Cardiac muscle cell (in vitro differentiated cells and primary cell): ENCODE results near the gene CSGALNACT2. TPM values are rescaled to one million over a fixed set of nuclear protein-coding genes. Genes with fewer than 3 reads are reported as not detected.
A peak's percentile ranks its signal among the peaks of the same experiment; 100 is the strongest.

Source experiments
- DNase-seq, 2 donors: peaks; one replicate each; pipeline versions ENCODE4 v3.0.0 to v3.0.0-alpha.2; 2010 to 2017; ENCODE audit warnings: low read depth in 1 of 2, low spot score in 1 of 2
- H3K27ac ChIP-seq: fragments of 200-600 bp; sonication (generic); 2 replicates; pipeline ENCODE4 v1.5.1; 2016
- H3K27me3 ChIP-seq: fragments of 200-600 bp; sonication (generic); 2 replicates; pipeline ENCODE4 v1.6.0; 2016; ENCODE audit warnings: control low read depth
- H3K36me3 ChIP-seq: fragments of 200-600 bp; sonication (generic); 2 replicates; pipeline ENCODE4 v1.5.1; 2016; ENCODE audit warnings: control low read depth
- H3K4me1 ChIP-seq: fragments of 200-600 bp; sonication (generic); 2 replicates; pipeline ENCODE4 v1.8.1; 2017; ENCODE audit warnings: low read depth, mild to moderate bottlenecking, mixed run types
- H3K4me3 ChIP-seq: fragments of 200-600 bp; sonication (generic); 2 replicates; pipeline ENCODE4 v1.5.1; 2016; ENCODE audit warnings: mild to moderate bottlenecking
- H3K9me3 ChIP-seq: fragments of 200-600 bp; sonication (generic); 2 replicates; pipeline ENCODE4 v1.5.1; 2017; ENCODE audit warnings: low read depth, mild to moderate bottlenecking, control low read depth
- CTCF ChIP-seq: IDR thresholded peaks from 2 replicates; pipeline ENCODE4 v1.5.1; 2012; ENCODE audit warnings: low read depth, mild to moderate bottlenecking, low read length
- polyA plus RNA-seq: library from polyadenylated mRNA; unstranded; fragments of >200 nt; fragmentation: Nextera tagmentation; extraction: Ambion mirVana; gene quantifications from 2 replicates; pipeline ENCODE4 v1.2.1, GENCODE V29; 2016
- total RNA-seq: library from RNA; depleted of rRNA; stranded (reverse); fragments of >200 nt; gene quantifications from 2 replicates; pipeline ENCODE4 v1.2.3, GENCODE V29; 2016

The CSGALNACT2 gene
- total and polyA plus RNA-seq, 2 experiments from 2014 or later, result 8.3 to 9.9 TPM

- Histone ChIP-seq H3K9me3 (no peaks in the 10 kb centered on the region), H3K27me3 (no peaks in the 10 kb centered on the region), H3K36me3 (no peaks in the 10 kb centered on the region), H3K4me3 (no peak overlapping the region), H3K4me1 (no peaks in the 10 kb centered on the region), H3K27ac (no peak overlapping the region)
- peak in 1 of 2 donors; percentile 62 for DNase-seq
- no peak for TF ChIP-seq CTCF
Observed at GRCh38 chr10:43151371-43151770, 13.1 kb downstream of the CSGALNACT2 start.

GRCh38 chr10:43153901-43154300 is 15.7 kb downstream of the CSGALNACT2 start:
- H3K27ac ChIP-seq, result no peak overlapping the region
- DNase-seq, result no peak
- no peak for TF ChIP-seq CTCF

GRCh38 chr10:43155221-43155620 is 17.0 kb downstream of the CSGALNACT2 start:
- H3K27me3 ChIP-seq, result no peaks in the 10 kb centered on the region
- no peak overlapping the region for H3K27ac ChIP-seq
- H3K36me3 ChIP-seq, result no peaks in the 10 kb centered on the region
- no peak for TF ChIP-seq CTCF
- no peak overlapping the region for H3K4me3 ChIP-seq
- no peak for DNase-seq
- H3K4me1 ChIP-seq, result no peaks in the 10 kb centered on the region
- H3K9me3 ChIP-seq, result no peaks in the 10 kb centered on the region

More at GRCh38 chr10:43153901-43154300, 15.7 kb downstream of the CSGALNACT2 start:
- H3K4me1 ChIP-seq, result no peaks in the 10 kb centered on the region
- H3K4me3 ChIP-seq, result no peak overlapping the region
- H3K27me3 ChIP-seq, result no peaks in the 10 kb centered on the region
- no peaks in the 10 kb centered on the region for H3K9me3 ChIP-seq
- no peaks in the 10 kb centered on the region for H3K36me3 ChIP-seq

GRCh38 chr10:43155741-43156140 is 17.5 kb downstream of the CSGALNACT2 start:
- no peak for DNase-seq
- TF ChIP-seq CTCF, result no peak
- H3K27ac ChIP-seq, result no peak overlapping the region
- no peak overlapping the region for H3K4me3 ChIP-seq
- no peaks in the 10 kb centered on the region for H3K36me3 ChIP-seq
- no peaks in the 10 kb centered on the region for H3K4me1 ChIP-seq
- no peaks in the 10 kb centered on the region for H3K9me3 ChIP-seq
- H3K27me3 ChIP-seq, result no peaks in the 10 kb centered on the region

GRCh38 chr10:43156590-43157341 is 18.5 kb downstream of the CSGALNACT2 start:
- no peak for TF ChIP-seq CTCF
- no peaks in the 10 kb centered on the region for H3K36me3 ChIP-seq

More at GRCh38 chr10:43156590-43157341, 18.5 kb downstream of the CSGALNACT2 start:
- H3K4me3 ChIP-seq, result no peak overlapping the region
- no peaks in the 10 kb centered on the region for H3K9me3 ChIP-seq
- no peaks in the 10 kb centered on the region for H3K27me3 ChIP-seq
- no peak overlapping the region for H3K27ac ChIP-seq
- H3K4me1 ChIP-seq, result no peaks in the 10 kb centered on the region
- DNase-seq, result peak in 1 of 2 donors; percentile 21
